K562 treated with DMSO at 1 percent for 24 hours (cell line): ENCODE data around the gene ANP32A. TPM values are rescaled to one million over a fixed set of nuclear protein-coding genes. Genes with fewer than 3 reads are reported as not detected.

Source experiments
- total RNA-seq: library from RNA; unstranded; fragments of 300-600 nt; gene quantifications from 2 replicates; pipeline ENCODE4 v1.2.3, GENCODE V29; 2022; ENCODE audit warnings: low read depth; ENCODE audit not compliant: insufficient read depth

Gene ANP32A
- 106 and 111 TPM in 2 replicates for total RNA-seq

DNA sequence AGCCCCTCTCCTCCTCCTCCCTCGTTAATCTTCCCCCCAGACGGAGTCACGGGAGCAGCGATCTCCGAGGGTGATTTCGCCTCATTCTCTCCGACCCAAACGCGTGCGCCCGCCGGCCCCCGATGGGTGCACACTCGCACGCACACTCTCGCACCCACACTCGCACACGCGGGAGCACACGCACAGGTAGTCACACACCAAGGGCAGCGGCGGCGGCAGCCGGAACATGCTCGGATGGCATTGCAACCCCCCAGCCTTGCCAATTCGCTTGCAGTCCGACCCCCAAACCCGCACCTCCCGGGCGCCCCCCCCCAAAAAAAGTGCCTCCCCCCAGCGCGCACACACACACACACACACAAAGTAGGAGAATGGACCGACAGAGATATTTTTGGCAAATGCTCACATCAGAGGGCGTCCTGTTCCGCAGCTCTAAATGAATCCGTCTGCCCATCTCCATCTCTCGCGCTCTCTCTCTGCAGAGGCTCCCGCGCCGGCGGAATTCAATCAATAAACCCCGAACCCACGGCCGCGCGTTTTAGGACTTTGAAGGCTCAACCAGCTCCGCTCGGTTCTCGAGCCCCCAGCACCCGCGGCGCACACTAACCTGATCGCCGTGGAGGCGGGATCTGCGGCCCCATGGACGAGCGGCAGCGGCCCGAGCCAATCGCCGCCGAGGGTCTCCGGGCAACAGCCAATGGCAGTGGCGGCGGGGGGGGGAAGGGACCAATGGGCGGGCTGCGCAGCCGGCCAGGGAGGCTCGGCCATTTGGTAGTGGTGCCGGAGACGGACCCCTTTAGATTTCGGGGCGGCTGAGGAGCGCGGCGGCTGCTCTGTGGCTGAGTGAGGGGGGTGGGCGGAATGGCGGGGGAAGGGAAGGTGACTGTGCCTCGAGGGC is at the start of gene ANP32A:
ANP32A (minus strand) TSS at position 601 of the 895 bp plus-strand sequence; CDS start at position 457, 144 bp downstream.

Other genes starting within 250 kb of the ANP32A start
- not detected in 2 replicates for gene CORO2B, start 241.9 kb downstream of the ANP32A start, total RNA-seq
- gene SPESP1, start 109.6 kb upstream of the ANP32A start, total RNA-seq: not detected in 2 replicates
- not detected in 2 replicates for gene NOX5, start 193.8 kb upstream of the ANP32A start, total RNA-seq